ENCODE data around the gene RETREG1.
A peak's percentile ranks its signal among the peaks of the same experiment; 100 is the strongest.
"Not testable (repeated sequence)": the region's sequence is repeated elsewhere in the genome, so short reads cannot be mapped to it uniquely, and the experiment has no call there.

The RETREG1 gene

DNA sequence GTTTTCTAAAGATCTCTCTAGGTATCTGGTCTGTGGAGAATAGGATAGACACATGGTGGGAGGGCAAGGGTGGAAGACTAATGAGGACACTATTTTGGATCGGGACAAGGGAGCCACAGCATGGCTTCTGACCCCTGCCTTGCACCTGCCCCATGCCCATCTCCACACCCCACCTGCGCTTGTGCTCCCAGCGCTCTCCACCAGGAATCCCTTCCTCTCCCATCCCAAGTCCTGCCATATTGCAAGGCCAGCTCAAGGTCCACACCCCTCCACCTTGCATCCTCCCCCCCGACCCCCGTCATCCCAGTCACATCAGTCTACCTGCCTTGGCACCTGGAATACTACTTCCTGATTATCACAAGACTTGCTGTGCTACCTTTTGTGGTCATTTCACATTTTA lies 44.2 kb upstream of the RETREG1 start:
- TF ChIP-seq, protein P1, sequence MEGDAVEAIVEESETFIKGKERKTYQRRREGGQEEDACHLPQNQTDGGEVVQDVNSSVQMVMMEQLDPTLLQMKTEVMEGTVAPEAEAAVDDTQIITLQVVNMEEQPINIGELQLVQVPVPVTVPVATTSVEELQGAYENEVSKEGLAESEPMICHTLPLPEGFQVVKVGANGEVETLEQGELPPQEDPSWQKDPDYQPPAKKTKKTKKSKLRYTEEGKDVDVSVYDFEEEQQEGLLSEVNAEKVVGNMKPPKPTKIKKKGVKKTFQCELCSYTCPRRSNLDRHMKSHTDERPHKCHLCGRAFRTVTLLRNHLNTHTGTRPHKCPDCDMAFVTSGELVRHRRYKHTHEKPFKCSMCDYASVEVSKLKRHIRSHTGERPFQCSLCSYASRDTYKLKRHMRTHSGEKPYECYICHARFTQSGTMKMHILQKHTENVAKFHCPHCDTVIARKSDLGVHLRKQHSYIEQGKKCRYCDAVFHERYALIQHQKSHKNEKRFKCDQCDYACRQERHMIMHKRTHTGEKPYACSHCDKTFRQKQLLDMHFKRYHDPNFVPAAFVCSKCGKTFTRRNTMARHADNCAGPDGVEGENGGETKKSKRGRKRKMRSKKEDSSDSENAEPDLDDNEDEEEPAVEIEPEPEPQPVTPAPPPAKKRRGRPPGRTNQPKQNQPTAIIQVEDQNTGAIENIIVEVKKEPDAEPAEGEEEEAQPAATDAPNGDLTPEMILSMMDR (IDR thresholded peaks at IDR 0.05; ENCODE audit: control insufficient read depth, insufficient read depth, low read depth, low read length, missing control alignments): no peak
- DNase-seq (ENCODE audit: low read depth): no peak
- no peak overlapping the region for H3K4me3 ChIP-seq (ENCODE audit: control insufficient read depth, low read depth, low read length)

GRCh38 chr5:16659536-16659935 lies 42.7 kb upstream of the RETREG1 start:
- no peak overlapping the region for H3K4me3 ChIP-seq (ENCODE audit: control insufficient read depth, low read depth, low read length)
- TF ChIP-seq, protein P1 (IDR thresholded peaks at IDR 0.05; ENCODE audit: control insufficient read depth, insufficient read depth, low read depth, low read length, missing control alignments): no peak
- DNase-seq (ENCODE audit: low read depth): no peak

GRCh38 chr5:16656561-16657191 lies 39.9 kb upstream of the RETREG1 start:
- DNase-seq (ENCODE audit: low read depth): peak; percentile 17
- TF ChIP-seq, protein P1 (IDR thresholded peaks at IDR 0.05; ENCODE audit: control insufficient read depth, insufficient read depth, low read depth, low read length, missing control alignments): no peak
- H3K4me3 ChIP-seq (ENCODE audit: control insufficient read depth, low read depth, low read length): no peak overlapping the region

DNA sequence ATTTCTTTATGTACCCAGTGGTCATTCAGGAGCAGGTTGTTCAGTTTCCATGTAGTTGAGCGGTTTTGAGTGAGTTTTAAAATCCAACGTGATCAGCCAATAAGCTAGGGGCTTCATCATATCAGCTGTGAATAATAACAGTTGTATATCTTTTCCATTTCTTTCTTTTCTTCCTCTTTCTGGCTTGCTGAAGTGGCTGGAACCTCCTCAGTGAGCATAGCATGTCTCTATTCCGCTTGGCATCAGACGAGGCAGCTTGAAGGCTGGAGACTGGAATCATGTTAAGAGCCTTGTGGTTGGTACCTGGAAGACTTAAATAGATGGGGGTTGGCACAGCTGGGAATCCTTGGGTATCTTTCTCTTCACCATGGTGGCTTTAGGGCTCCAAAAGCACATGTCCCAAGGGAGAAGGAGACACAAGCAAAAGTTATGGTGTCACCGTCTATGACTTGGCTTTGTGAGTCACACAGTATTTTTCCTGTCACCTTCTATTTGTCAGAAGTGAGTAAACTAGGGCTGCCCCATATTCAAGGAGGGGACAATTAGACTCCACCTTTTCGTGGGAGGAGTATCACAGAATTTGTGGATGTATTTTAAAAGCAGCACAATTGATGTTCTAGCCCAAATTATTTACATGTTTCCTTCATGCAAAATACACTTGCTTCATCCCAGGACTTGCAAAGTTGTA lies 38.0 kb upstream of the RETREG1 start:
- DNase-seq (ENCODE audit: low read depth): no peak
- TF ChIP-seq, protein P1 (IDR thresholded peaks at IDR 0.05; ENCODE audit: control insufficient read depth, insufficient read depth, low read depth, low read length, missing control alignments): no peak
- H3K4me3 ChIP-seq (ENCODE audit: control insufficient read depth, low read depth, low read length): no peak overlapping the region

DNA sequence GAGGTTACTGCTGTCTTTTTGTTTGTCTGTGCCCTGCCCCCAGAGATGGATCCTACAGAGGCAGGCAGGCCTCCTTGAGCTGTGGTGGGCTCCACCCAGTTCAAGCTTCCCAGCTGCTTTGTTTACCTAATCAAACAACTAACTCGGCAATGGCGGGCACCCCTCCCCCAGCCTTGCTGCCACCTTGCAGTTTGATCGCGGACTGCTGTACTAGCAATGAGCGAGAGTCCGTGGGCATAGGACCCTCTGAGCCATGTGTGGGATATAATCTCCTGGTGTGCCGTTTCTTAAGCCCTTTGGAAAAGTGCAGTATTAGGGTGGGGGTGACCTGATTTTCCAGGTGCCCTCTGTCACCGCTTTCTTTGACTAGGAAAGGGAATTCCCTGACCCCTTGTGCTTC lies 31.9 kb upstream of the RETREG1 start:
- not testable (repeated sequence) for DNase-seq (ENCODE audit: low read depth); H3K4me3 ChIP-seq (ENCODE audit: control insufficient read depth, low read depth, low read length)

- no peak overlapping the region for H3K4me3 ChIP-seq (ENCODE audit: control insufficient read depth, low read depth, low read length)
- no peak for DNase-seq (ENCODE audit: low read depth)
- TF ChIP-seq, protein P1 (IDR thresholded peaks at IDR 0.05; ENCODE audit: control insufficient read depth, insufficient read depth, low read depth, low read length, missing control alignments): no peak
Measured at GRCh38 chr5:16644301-16644889, 27.6 kb upstream of the RETREG1 start.

GRCh38 chr5:16642867-16643266 lies 26.1 kb upstream of the RETREG1 start:
- no peak overlapping the region for H3K4me3 ChIP-seq (ENCODE audit: control insufficient read depth, low read depth, low read length)
- DNase-seq (ENCODE audit: low read depth): no peak
- TF ChIP-seq, protein P1 (IDR thresholded peaks at IDR 0.05; ENCODE audit: control insufficient read depth, insufficient read depth, low read depth, low read length, missing control alignments): no peak
